A549 (cell line): ENCODE results near the gene RGS19. TPM values are rescaled to one million over a fixed set of nuclear protein-coding genes. Genes with fewer than 3 reads are reported as not detected.
"Not testable (repeated sequence)": the region's sequence is repeated elsewhere in the genome, so short reads cannot be mapped to it uniquely, and the experiment has no call there.

Source experiments
- ATAC-seq, 2 experiments: fragments of 200-7000 bp in 1 of 2; fragments of >200 bp in 1 of 2; cut with Nextera tagmentation in 1 of 2; cut with Tn5 transposase in 1 of 2; 3 replicates each; pipeline versions ENCODE4 v1.8.0 to v1.9.1; 2018 to 2020; ENCODE audit warnings: mild to moderate bottlenecking in 1 of 2, moderate library complexity in 1 of 2
- CTCF ChIA-PET: fragments of 300-600 bp; sonication (Branson Sonifier 250); formaldehyde crosslinking; extraction: SDS; loops from one replicate; lab custom pipeline; 2021; ENCODE audit warnings: antibody characterized with exemption, inconsistent platforms; lab: Yijun Ruan, JAX
- POLR2A ChIA-PET: fragments of 350-600 bp; formaldehyde crosslinking; extraction: SDS; loops from one replicate; lab custom pipeline; 2021; ENCODE audit warnings: antibody characterized with exemption, inconsistent platforms; lab: Yijun Ruan, JAX
- DNase-seq, 2 experiments: peaks; one replicate each; pipeline versions ENCODE4 v3.0.0 to v3.0.0-alpha.2; 2011 to 2016; ENCODE audit warnings: low read depth in 1 of 2, low spot score in 1 of 2
- FAIRE-seq: peaks from 2 replicates; lab custom pipeline; 2011; peaks lifted over from hg19 to GRCh38; lab: Jason Lieb, UNC
- H3K27ac ChIP-seq, 2 experiments: fragments of >200 bp; sonication (Bioruptor Twin); formaldehyde crosslinking; 3 replicates each; pipeline ENCODE4 v1.5.1; 2016 to 2017
- H3K4me1 ChIP-seq: fragments of >200 bp; sonication (Bioruptor Twin); formaldehyde crosslinking; 3 replicates; pipeline ENCODE4 v1.6.1; 2016
- H3K4me2 ChIP-seq: fragments of >200 bp; sonication (Bioruptor Twin); formaldehyde crosslinking; 3 replicates; pipeline ENCODE4 v1.6.1; 2016
- H3K4me3 ChIP-seq: fragments of >200 bp; sonication (Bioruptor Twin); formaldehyde crosslinking; 3 replicates; pipeline ENCODE4 v1.5.1; 2016
- H3K9me3 ChIP-seq: fragments of >200 bp; sonication (Bioruptor Twin); formaldehyde crosslinking; 3 replicates; pipeline ENCODE4 v1.6.1; 2016
- BCL3 ChIP-seq: fragments of >200 bp; sonication (Bioruptor Twin); formaldehyde crosslinking; IDR thresholded peaks from 3 replicates; pipeline ENCODE4 v1.6.1; 2016
- BHLHE40 ChIP-seq: IDR thresholded peaks from 2 replicates; pipeline ENCODE4 v1.6.1; 2012; ENCODE audit warnings: low read depth, low read length, inconsistent platforms
- CEBPB ChIP-seq, 2 experiments: fragments of >200 bp in 1 of 2; sonication (Bioruptor Twin) in 1 of 2; formaldehyde crosslinking in 1 of 2; IDR thresholded peaks; 2 replicates each; pipeline ENCODE4 v1.6.1; 2012 to 2016
- EHF ChIP-seq: fragments of 250-450 bp; sonication (Bioruptor Pico); IDR thresholded peaks from 2 replicates; pipeline ENCODE4 v1.5.0; 2020; ENCODE audit warnings: mild to moderate bottlenecking
- ESRRA ChIP-seq: fragments of 150-350 bp; IDR thresholded peaks from 2 replicates; pipeline ENCODE4 v1.6.1; 2014; ENCODE audit warnings: mild to moderate bottlenecking, low read length, borderline replicate concordance
- FOSL2 ChIP-seq, 2 experiments: fragments of 450-650 bp in 1 of 2; fragments of >200 bp in 1 of 2; sonication (Bioruptor Twin) in 1 of 2; formaldehyde crosslinking; IDR thresholded peaks; 2 replicates each; pipeline versions ENCODE4 v1.5.0 to v1.6.1; 2016 to 2020; ENCODE audit warnings: mild to moderate bottlenecking in 1 of 2, moderate library complexity in 1 of 2
- JUN ChIP-seq, 2 experiments: fragments of >200 bp; sonication (Bioruptor Twin); formaldehyde crosslinking; IDR thresholded peaks; 2 replicates in 1 of 2; 3 replicates in 1 of 2; pipeline ENCODE4 v1.6.1; 2016 to 2017
- MAZ ChIP-seq: fragments of 150-350 bp; IDR thresholded peaks from 2 replicates; pipeline ENCODE4 v1.6.1; 2014; ENCODE audit warnings: antibody characterized with exemption, low read depth, low read length, borderline replicate concordance
- RNF2 ChIP-seq: fragments of 200-600 bp; sonication (generic); IDR thresholded peaks from 2 replicates; pipeline ENCODE4 v1.6.1; 2016; ENCODE audit warnings: low read depth, mild to moderate bottlenecking, antibody characterized with exemption, moderate library complexity, borderline replicate concordance
- TP53 ChIP-seq: fragments of 250-450 bp; sonication (Bioruptor Pico); IDR thresholded peaks from 2 replicates; pipeline ENCODE4 v1.5.0; 2021; ENCODE audit warnings: mild to moderate bottlenecking, moderate library complexity
- ZFP36 ChIP-seq: fragments of 450-650 bp; IDR thresholded peaks from 2 replicates; pipeline ENCODE4 v1.6.1; 2014; ENCODE audit warnings: borderline replicate concordance; ENCODE audit not compliant: partially characterized antibody
- WGBS: methylation state at CpG from one replicate; pipeline ENCODE4 v1.1.6; 2017; ENCODE audit errors: missing lambda C conversion rate; 5-methylcytosine and 5-hydroxymethylcytosine counted together
- polyA plus RNA-seq, 4 experiments: library from polyadenylated mRNA; depleted of rRNA in 3 of 4; stranded (reverse); fragments of >200 nt; fragmentation: RNase III in 1 of 4; extraction: RNeasy Plus Mini Kit Qiagen cat#74134 plus additional on column Dnase treatment in 1 of 4; gene quantifications; 2 replicates in 3 of 4; 3 replicates in 1 of 4; pipeline ENCODE4 v1.2.3, GENCODE V29; 2011 to 2017
- TF ChIP-seq, protein P1 (sequence below): fragments of 250-450 bp; sonication (Bioruptor Pico); IDR thresholded peaks from 2 replicates; pipeline ENCODE4 v1.5.0; 2020; ENCODE audit warnings: low read depth, mild to moderate bottlenecking, moderate library complexity
- TF ChIP-seq, protein P2 (sequence below): fragments of >200 bp; sonication (Bioruptor Twin); formaldehyde crosslinking; IDR thresholded peaks from 3 replicates; pipeline ENCODE4 v1.5.1; 2016

Gene RGS19
- polyA plus RNA-seq, 2 of the 4 experiments (the other 2 are of a cell fraction), result 13.8 to 18.8 TPM

- TF ChIP-seq FOSL2 (IDR thresholded peaks at IDR 0.05), result no peak
- no peak for TF ChIP-seq FOSL2 (CRISPR knock-in tag; IDR thresholded peaks at IDR 0.05)
- no peak for TF ChIP-seq RNF2
- TF ChIP-seq ESRRA, result no peak
Measured at GRCh38 chr20:64090165-64090564, 10.8 kb upstream of the RGS19 start (continued).

- not testable (repeated sequence) for FAIRE-seq, H3K4me2 ChIP-seq
Measured at GRCh38 chr20:64088586-64088985, 9.3 kb upstream of the RGS19 start.

DNA sequence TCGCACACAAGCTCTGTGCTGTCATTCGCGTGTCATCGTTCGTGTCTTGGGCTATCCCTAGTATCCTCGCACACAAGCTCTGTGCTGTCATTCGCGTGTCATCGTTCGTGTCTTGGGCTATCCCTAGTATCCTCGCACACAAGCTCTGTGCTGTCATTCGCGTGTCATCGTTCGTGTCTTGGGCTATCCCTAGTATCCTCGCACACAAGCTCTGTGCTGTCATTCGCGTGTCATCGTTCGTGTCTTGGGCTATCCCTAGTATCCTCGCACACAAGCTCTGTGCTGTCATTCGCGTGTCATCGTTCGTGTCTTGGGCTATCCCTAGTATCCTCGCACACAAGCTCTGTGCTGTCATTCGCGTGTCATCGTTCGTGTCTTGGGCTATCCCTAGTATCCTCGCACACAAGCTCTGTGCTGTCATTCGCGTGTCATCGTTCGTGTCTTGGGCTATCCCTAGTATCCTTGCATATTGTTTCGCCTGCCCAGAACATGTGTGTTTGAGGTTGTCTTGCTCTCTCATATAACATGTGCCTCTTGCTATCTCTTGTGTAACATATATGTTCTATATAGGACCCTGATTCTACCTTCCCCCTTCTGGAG, 8.0 kb upstream of the RGS19 start:
- H3K4me2 ChIP-seq, DNase-seq, H3K4me3 ChIP-seq, FAIRE-seq, H3K27ac ChIP-seq, H3K4me1 ChIP-seq, POLR2A ChIA-PET, H3K9me3 ChIP-seq, ATAC-seq: not testable (repeated sequence)
- CTCF ChIA-PET, result interaction anchor here (1.1 to 9.1 kb wide), 3 partner anchors 25 to 34 kb away, joined by 3 to 121 read pairs (median 5); no protein-coding TSS in a partner anchor
- 85% methylated on average over 10 of the region's 36 CpGs for WGBS

More at GRCh38 chr20:64088586-64088985, 9.3 kb upstream of the RGS19 start:
- DNase-seq, H3K4me1 ChIP-seq, H3K4me3 ChIP-seq, H3K9me3 ChIP-seq, POLR2A ChIA-PET, H3K27ac ChIP-seq: not testable (repeated sequence)
- CTCF ChIA-PET, result interaction anchor here (1.1 to 3.7 kb wide), 4 partner anchors 12 to 32 kb away, joined by 3 to 29 read pairs (median 12); no protein-coding TSS in a partner anchor
- peak in 1 of 2 experiments; percentile 30; a peak in 2 of 6 replicates for ATAC-seq

DNA sequence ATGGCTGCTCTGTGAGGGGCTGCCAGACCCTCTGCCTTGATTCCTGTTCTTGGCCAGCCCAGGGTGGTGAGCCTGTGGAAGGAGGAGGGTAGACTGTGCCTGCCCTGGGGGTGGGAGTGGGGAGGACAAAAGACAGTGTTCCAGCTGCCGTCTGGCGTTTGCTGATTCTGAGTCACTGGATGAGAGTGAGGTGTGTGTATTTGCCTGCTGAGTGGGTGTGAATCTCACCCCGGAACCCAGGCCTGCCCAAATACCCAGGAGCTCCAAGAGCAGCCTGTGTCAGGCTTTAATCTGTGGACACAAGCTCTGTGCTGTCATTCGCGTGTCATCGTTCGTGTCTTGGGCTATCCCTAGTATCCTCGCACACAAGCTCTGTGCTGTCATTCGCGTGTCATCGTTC, 7.5 kb upstream of the RGS19 start:
- ChIA-PET POLR2A (no interaction called here), CTCF (interaction anchor here (1.2 to 9.1 kb wide), 4 partner anchors 14 to 34 kb away, joined by 3 to 121 read pairs (median 34); no protein-coding TSS in a partner anchor)
- ATAC-seq (no peak), FAIRE-seq (no peak), DNase-seq (no peak)
- Histone ChIP-seq H3K27ac (no peak overlapping the region), H3K9me3 (no peaks in the 10 kb centered on the region), H3K4me1 (peaks cover 6% of the 10 kb centered on the region; the same call in 2 of the 3 replicates), H3K4me3 (no peak overlapping the region), H3K4me2 (no peak overlapping the region)
- 65% methylated on average over 11 of the region's 11 CpGs for WGBS
- no peak for TF ChIP-seq TP53 (CRISPR knock-in tag)
- TF ChIP-seq MAZ, result no peak
- no peak for TF ChIP-seq CEBPB (IDR thresholded peaks at IDR 0.05)
- TF ChIP-seq, protein P1, sequence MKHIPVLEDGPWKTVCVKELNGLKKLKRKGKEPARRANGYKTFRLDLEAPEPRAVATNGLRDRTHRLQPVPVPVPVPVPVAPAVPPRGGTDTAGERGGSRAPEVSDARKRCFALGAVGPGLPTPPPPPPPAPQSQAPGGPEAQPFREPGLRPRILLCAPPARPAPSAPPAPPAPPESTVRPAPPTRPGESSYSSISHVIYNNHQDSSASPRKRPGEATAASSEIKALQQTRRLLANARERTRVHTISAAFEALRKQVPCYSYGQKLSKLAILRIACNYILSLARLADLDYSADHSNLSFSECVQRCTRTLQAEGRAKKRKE (CRISPR knock-in tag), result no peak
- TF ChIP-seq BCL3, result no peak
- TF ChIP-seq JUN (IDR thresholded peaks at IDR 0.05), result no peak
- no peak for TF ChIP-seq BHLHE40
- TF ChIP-seq ZFP36, result no peak
- no peak for TF ChIP-seq EHF (CRISPR knock-in tag)
- TF ChIP-seq, protein P2, sequence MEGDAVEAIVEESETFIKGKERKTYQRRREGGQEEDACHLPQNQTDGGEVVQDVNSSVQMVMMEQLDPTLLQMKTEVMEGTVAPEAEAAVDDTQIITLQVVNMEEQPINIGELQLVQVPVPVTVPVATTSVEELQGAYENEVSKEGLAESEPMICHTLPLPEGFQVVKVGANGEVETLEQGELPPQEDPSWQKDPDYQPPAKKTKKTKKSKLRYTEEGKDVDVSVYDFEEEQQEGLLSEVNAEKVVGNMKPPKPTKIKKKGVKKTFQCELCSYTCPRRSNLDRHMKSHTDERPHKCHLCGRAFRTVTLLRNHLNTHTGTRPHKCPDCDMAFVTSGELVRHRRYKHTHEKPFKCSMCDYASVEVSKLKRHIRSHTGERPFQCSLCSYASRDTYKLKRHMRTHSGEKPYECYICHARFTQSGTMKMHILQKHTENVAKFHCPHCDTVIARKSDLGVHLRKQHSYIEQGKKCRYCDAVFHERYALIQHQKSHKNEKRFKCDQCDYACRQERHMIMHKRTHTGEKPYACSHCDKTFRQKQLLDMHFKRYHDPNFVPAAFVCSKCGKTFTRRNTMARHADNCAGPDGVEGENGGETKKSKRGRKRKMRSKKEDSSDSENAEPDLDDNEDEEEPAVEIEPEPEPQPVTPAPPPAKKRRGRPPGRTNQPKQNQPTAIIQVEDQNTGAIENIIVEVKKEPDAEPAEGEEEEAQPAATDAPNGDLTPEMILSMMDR, result no peak
